GM21619 (cell line): ENCODE results near the gene NYNRIN.
"Not testable (repeated sequence)": the region's sequence is repeated elsewhere in the genome, so short reads cannot be mapped to it uniquely, and the experiment has no call there.

Source experiments
- ATAC-seq: cut with Tn5 transposase; IDR thresholded peaks from one replicate; pipeline ENCODE4 v1.9.1; 2021; ENCODE audit not compliant: unreplicated experiment

Gene NYNRIN

DNA sequence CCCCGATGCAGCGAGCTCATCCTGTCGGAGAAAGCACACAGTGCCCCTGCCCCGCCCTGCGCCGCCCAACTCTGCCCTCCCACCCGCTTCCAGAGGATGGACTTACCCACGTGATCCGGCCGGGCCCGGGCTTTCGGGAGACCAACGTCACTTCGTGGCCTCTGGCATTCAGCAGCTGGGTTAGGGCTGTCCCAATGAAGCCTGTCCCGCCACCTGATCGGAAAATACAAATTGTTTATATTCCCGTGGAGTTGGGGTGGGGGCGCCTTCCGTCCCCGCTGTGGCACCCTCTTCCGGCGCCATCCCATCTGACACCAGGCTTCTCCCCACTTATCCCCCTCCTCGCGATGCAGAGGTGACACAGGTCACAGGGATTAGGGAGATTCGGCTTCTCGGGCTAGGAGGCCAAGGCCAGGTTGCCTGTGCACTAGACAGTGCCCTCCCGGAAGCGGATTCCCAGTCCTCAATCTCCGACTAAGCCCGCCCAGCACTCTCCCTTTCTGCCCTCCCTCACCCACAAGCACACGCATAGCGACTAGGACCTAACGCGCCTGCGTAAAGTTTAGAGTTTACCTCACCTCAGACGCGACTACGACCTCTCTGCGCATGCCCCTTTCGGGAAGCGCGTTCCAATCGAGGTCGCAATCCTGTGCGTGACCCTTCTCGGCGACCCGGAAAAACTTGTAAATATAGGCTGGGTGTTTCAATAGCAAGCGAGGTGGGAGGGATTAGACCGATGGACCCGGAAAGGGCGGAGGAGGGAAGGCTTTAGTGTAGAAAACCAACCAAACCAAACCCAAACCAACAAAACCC, 43.6 kb downstream of the NYNRIN start, which contains the start of gene SDR39U1:
SDR39U1 (minus strand) TSS at position 537 of the 813 bp plus-strand sequence; CDS start at position 530, 7 bp downstream.
- peak; percentile 87 for ATAC-seq

DNA sequence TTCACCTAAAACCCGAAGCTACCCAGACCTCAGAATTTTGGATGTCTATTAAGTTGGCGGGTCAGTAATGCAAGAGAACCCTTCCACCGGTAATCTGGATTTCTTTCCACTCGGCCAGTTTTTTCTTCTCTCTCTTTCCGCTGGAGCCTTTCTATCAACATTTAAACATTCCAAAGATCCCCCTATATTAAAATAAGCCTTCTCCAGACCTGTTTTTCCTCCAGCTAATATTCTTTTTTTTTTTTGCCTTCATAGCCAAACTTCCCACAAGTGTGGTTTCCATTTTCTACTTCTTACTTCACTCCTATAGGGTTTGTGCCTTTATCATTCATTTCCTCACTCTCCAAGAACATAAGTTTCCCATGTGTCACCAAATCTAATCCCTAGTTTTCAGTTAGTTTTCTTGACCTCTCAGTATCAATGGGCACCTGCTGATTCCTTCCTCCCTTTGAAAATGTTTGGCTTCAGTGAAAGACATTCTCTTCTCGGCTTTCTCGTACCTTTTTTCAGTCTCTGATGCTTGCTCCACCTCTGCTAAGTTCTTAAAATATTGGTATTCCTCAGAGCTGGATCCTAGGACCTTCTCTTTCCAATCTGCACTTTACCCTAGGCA, 44.4 kb downstream of the NYNRIN start:
- ATAC-seq = no peak

DNA sequence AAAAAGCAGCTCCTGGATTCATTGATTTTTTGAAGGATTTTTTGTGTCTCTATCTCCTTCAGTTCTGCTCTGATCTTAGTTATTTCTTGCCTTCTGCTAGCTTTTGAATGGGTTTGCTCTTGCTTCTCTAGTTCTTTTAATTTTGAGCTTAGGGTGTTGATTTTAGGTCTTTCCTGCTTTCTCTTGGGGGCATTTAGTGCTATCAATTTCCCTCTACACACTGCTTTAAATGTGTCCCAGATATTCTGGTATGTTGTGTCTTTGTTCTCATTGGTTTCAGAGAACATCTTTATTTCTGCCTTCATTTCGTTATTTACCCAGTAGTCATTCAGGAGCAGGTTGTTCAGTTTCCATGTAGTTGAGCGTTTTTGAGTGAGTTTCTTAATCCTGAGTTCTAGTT, 52.0 kb downstream of the NYNRIN start:
- ATAC-seq = not testable (repeated sequence)

DNA sequence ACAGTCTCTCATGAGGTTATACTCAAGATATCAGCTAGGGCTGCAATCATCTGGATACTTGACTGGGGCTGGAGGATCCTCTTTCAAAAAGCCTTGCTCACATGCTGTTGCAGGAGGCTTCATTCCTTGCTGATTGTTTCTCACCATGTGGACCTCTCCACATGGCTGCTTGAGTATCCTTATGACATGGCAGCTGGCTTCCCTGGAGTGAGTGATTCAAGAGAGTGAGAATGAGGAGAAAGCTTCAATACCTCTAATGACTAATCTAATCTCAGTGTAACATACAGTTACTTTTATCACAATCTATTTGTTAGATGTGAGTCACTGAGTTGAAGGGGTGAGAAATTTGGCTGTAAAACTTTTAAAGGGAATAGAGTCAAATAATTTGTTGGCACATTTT, 58.2 kb downstream of the NYNRIN start:
- no peak for ATAC-seq

DNA sequence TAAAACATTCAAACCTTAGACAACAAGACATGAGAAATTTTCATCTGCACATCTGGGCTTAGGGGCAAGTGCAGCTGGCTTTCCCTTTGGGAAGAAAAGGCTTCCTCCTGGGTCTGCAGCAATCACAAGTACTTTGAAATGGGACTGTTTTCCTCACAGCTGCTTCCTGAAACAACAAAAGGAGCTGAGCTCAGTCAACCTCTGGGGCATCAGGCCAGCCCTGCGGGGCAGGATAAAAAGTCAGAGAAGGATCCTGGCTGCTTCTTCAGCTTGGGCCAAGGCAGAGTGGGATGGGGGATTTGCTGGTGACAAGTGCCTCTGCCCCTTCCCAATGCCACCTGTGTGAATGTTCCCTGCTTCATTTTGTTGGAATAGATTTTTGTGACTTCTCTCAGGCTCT, 59.9 kb downstream of the NYNRIN start:
- no peak for ATAC-seq

DNA sequence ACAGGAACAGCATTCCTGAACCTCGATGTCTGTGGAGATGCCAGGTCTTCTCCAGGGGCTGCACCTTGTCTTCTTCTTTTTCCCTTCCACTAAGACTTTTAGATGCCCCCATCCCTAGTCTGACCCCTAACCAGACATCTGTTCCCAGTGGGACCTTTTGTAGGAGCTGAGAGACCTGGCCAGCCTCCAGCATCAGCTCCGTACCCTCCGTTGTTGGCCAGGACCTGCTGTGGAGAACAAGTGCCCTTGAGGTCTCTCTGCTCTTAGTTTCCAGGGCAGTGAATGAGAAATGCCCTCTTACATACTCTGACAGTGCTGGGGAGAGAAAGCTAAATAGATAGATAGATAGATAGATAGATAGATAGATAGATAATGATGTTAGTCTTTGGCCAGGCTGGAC, 60.5 kb downstream of the NYNRIN start:
- ATAC-seq = no peak

DNA sequence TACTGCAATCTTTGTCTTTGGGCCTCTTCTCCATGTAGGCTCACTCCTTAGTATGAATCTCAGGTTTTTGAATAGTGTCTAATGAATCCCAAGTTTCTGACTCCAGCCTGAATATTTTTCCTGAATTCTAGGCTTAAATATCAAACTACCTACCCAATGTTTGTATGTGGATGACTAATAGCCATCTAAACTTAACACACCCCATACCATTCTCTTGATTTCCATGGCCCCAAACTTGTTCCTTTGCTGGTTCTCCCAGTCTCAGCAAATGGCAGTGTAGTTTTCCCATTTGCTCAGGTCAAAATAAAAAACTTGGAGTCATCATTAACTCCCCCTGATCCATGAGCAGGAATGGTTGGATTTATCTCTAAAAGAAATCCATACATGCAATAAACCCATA, 62.5 kb downstream of the NYNRIN start:
- ATAC-seq = no peak

DNA sequence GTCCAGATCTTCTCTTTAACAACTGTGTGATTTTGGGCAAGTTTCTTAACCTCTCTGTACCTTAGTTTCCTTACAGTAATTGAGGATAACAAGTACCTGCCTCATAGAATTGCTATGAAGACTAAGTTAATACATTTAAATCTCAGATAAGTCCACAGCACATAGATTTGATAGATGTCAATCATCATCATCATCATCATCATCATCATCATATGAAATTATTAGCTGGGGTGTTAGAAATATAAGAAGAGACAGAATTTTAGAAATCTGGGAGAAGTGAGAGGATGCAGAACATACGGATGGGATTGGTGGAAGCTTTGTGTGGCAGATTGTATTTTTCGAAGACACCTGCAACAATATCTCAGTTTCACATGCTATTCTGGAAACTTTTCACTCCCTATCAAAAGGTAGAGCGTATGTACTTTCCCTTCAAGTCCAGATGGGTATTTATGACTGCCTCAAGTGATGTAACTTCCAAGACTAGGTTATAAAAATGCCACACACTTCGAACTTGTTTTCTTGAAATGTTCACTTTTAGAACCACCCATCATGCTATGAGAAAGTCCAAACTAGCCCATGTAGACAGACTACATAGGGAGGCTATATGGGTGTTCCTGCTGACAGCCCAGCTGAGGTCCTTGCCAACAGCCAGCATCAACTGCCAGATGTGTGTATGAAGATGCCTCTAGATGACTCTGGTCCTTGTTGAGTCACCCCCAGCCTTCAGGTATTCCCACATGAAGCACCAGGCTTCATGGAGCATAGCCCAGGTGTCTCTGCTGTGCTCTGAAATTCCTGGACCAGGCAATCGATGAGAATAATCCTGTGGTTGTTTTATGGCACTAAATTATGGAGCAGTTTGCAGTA, 64.4 kb downstream of the NYNRIN start:
- no peak for ATAC-seq

DNA sequence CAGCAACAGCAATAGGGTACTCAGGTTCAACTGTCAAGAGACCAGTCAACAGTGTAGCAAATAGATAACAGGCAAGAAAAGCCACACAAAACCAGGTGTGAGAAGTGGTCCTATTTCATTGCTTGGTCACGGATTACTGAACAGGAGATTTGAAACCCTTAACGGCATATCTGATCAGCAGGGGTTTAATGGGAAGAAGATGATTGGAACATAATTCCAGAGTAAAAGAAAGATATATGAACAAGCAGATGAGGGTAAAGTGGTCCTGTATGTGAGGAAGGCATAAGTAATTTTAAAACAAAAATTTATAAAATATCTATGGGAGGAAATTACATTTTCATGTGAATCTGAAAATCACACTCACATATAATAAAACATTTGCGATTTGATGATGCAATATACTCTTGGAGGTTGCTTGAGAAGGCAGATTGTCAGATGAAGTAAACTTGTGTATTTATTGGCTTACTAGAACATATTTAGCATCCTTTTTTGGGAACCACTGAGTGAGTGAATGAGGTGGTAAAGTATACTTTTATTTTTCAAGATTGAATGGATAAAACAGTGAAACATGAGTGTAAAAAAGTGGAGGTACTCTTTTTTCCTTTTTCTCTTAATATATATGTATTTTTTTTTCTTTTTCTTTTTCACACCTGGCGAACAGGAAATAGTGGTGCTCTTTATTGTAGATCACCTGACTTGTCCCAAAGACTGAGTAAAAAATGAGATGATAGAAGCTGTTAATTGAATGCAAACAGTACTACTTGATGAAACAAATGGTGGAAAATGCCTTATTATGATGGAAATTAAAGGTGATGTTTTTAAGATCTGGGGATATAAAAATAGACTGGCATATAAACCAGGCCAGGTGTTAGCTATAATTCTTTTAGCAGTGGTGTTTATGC, 65.3 kb downstream of the NYNRIN start:
- no peak for ATAC-seq

DNA sequence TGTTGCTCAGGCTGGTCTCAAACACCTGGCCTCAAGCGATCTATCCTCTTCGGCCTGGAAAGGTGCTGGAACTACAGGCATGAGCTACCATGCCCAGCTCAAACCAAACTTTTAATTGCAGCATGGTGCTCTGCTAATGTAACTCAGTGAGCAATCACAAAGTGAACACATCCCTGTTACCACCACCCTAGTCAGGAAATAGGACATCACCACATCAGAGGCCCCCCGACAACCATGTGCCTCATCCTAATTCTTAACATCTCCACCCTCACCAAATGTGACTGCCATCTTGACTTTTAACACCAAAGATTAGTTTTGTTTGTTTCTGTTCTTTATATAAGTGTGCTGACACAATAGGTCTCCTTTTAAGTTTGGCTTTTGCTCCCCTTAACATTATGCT, 66.6 kb downstream of the NYNRIN start:
- ATAC-seq = no peak

DNA sequence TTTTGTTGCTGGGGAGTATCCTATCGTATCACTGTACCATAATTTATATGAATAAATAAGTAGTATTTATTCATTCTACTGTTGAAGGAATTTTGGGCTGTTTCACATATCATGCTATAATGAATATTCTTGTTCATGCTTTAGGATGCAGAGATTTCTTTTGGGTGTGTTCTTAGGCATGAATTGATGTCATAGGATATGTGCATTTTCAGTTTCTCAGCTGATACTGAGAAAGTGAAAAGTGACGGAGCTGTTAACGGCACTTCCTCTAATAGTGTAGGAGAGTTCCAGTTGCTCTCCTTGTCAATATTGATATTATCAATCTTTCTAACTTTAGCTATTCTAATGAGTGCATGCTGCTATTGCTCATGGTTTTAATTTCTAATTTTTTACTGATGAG, 67.0 kb downstream of the NYNRIN start:
- ATAC-seq = no peak
